Measurements from ENCODE around the gene SGSM1. TPM values are rescaled to one million over a fixed set of nuclear protein-coding genes. Genes with fewer than 3 reads are reported as not detected.
A peak's percentile ranks its signal among the peaks of the same experiment; 100 is the strongest.

The SGSM1 gene
- total RNA-seq, 2 experiments from 2014 or later, result 0.12 to 0.15 TPM

- Mint-ChIP-seq H3K4me3 (no peak overlapping the region), H3K9me3 (no peaks in the 10 kb centered on the region), H3K4me1 (no peaks in the 10 kb centered on the region), H3K27ac (no peak overlapping the region), H3K27me3 (no peaks in the 10 kb centered on the region), H3K36me3 (ENCODE audit: low read depth) (no peaks in the 10 kb centered on the region)
- CTCF ChIA-PET, result interaction anchor here (0.6 kb wide), 1 partner anchor 199 kb away, joined by 4 read pairs; no protein-coding TSS in a partner anchor
- POLR2A ChIA-PET, result no interaction called here
- no peak for DNase-seq
These were observed 53.6 kb downstream of the SGSM1 start for GRCh38 chr22:24859587-24859986.

- POLR2A ChIA-PET, result no interaction called here
- H3K9me3 Mint-ChIP-seq, result no peaks in the 10 kb centered on the region
- no peak for DNase-seq
- CTCF ChIA-PET, result no interaction called here
- no peak overlapping the region for H3K27ac Mint-ChIP-seq
- H3K36me3 Mint-ChIP-seq (ENCODE audit: low read depth), result no peaks in the 10 kb centered on the region
- peaks cover 2% of the 10 kb centered on the region for H3K27me3 Mint-ChIP-seq
- no peak overlapping the region for H3K4me3 Mint-ChIP-seq
- H3K4me1 Mint-ChIP-seq, result no peaks in the 10 kb centered on the region
These were observed 59.5 kb downstream of the SGSM1 start for GRCh38 chr22:24865508-24865907.

- CTCF ChIA-PET, result interaction anchor here (0.8 kb wide), 1 partner anchor 11 kb away, joined by 4 read pairs; no protein-coding TSS in a partner anchor
These were observed 61.5 kb downstream of the SGSM1 start for GRCh38 chr22:24867323-24868022.

GRCh38 chr22:24868979-24869378 is 63.0 kb downstream of the SGSM1 start:
- H3K4me1 Mint-ChIP-seq, result no peaks in the 10 kb centered on the region
- H3K9me3 Mint-ChIP-seq, result no peaks in the 10 kb centered on the region
- no peak for DNase-seq
- H3K36me3 Mint-ChIP-seq (ENCODE audit: low read depth), result no peaks in the 10 kb centered on the region
- ChIA-PET POLR2A (no interaction called here), CTCF (no interaction called here)
- H3K27ac Mint-ChIP-seq, result no peak overlapping the region
- no peak overlapping the region for H3K4me3 Mint-ChIP-seq
- peaks cover 2% of the 10 kb centered on the region for H3K27me3 Mint-ChIP-seq

More at GRCh38 chr22:24867323-24868022, 61.5 kb downstream of the SGSM1 start:
- Mint-ChIP-seq H3K9me3 (no peaks in the 10 kb centered on the region), H3K27me3 (peaks cover 2% of the 10 kb centered on the region), H3K4me1 (no peaks in the 10 kb centered on the region), H3K36me3 (ENCODE audit: low read depth) (no peaks in the 10 kb centered on the region), H3K4me3 (no peak overlapping the region), H3K27ac (no peak overlapping the region)
- POLR2A ChIA-PET, result no interaction called here
- no peak for DNase-seq

GRCh38 chr22:24871611-24872205 is 65.7 kb downstream of the SGSM1 start:
- no peaks in the 10 kb centered on the region for H3K27me3 Mint-ChIP-seq
- no peaks in the 10 kb centered on the region for H3K4me1 Mint-ChIP-seq
- no peaks in the 10 kb centered on the region for H3K36me3 Mint-ChIP-seq (ENCODE audit: low read depth)
- H3K27ac Mint-ChIP-seq, result no peak overlapping the region
- no peaks in the 10 kb centered on the region for H3K9me3 Mint-ChIP-seq
- H3K4me3 Mint-ChIP-seq, result no peak overlapping the region
- ChIA-PET POLR2A (no interaction called here), CTCF (no interaction called here)
- DNase-seq, result no peak

- POLR2A ChIA-PET, result no interaction called here
- no peak for DNase-seq
- no peak overlapping the region for H3K4me3 Mint-ChIP-seq
- no peak overlapping the region for H3K27ac Mint-ChIP-seq
- CTCF ChIA-PET, result no interaction called here
- no peaks in the 10 kb centered on the region for H3K4me1 Mint-ChIP-seq
- H3K36me3 Mint-ChIP-seq (ENCODE audit: low read depth), result no peaks in the 10 kb centered on the region
- no peaks in the 10 kb centered on the region for H3K27me3 Mint-ChIP-seq
- H3K9me3 Mint-ChIP-seq, result no peaks in the 10 kb centered on the region
These were observed 67.2 kb downstream of the SGSM1 start for GRCh38 chr22:24873226-24873625.

- Mint-ChIP-seq H3K4me1 (no peaks in the 10 kb centered on the region), H3K36me3 (ENCODE audit: low read depth) (no peaks in the 10 kb centered on the region), H3K4me3 (no peak overlapping the region), H3K27me3 (no peaks in the 10 kb centered on the region), H3K9me3 (no peaks in the 10 kb centered on the region), H3K27ac (no peak overlapping the region)
- POLR2A ChIA-PET, result no interaction called here
- CTCF ChIA-PET, result interaction anchor here (0.6 to 0.7 kb wide), 4 partner anchors 134 to 637 kb away, joined by 3 to 5 read pairs (median 3); no protein-coding TSS in a partner anchor
- peak; percentile 46 for DNase-seq
These were observed 70.0 kb downstream of the SGSM1 start for GRCh38 chr22:24875862-24876506.

- POLR2A ChIA-PET, result no interaction called here
- DNase-seq, result no peak
- Mint-ChIP-seq H3K4me3 (no peak overlapping the region), H3K36me3 (ENCODE audit: low read depth) (no peaks in the 10 kb centered on the region), H3K4me1 (no peaks in the 10 kb centered on the region), H3K27ac (no peak overlapping the region), H3K27me3 (no peaks in the 10 kb centered on the region), H3K9me3 (no peaks in the 10 kb centered on the region)
- CTCF ChIA-PET, result interaction anchor here (0.6 kb wide), 1 partner anchor 553 kb away, joined by 3 read pairs; no protein-coding TSS in a partner anchor
These were observed 70.7 kb downstream of the SGSM1 start for GRCh38 chr22:24876700-24877099.

- Mint-ChIP-seq H3K4me3 (no peak overlapping the region), H3K9me3 (no peaks in the 10 kb centered on the region), H3K27ac (no peak overlapping the region), H3K36me3 (ENCODE audit: low read depth) (no peaks in the 10 kb centered on the region), H3K27me3 (no peaks in the 10 kb centered on the region), H3K4me1 (no peaks in the 10 kb centered on the region)
- DNase-seq, result no peak
- POLR2A ChIA-PET, result interaction anchor here (0.5 kb wide), 1 partner anchor 106 kb away, joined by 3 read pairs; no protein-coding TSS in a partner anchor
- CTCF ChIA-PET, result no interaction called here
These were observed 73.0 kb downstream of the SGSM1 start for GRCh38 chr22:24878969-24879368.

- H3K4me3 Mint-ChIP-seq, result no peak overlapping the region
- DNase-seq, result no peak
- H3K9me3 Mint-ChIP-seq, result no peaks in the 10 kb centered on the region
- no peak overlapping the region for H3K27ac Mint-ChIP-seq
- POLR2A ChIA-PET, result no interaction called here
- no peaks in the 10 kb centered on the region for H3K36me3 Mint-ChIP-seq (ENCODE audit: low read depth)
- H3K27me3 Mint-ChIP-seq, result no peaks in the 10 kb centered on the region
- H3K4me1 Mint-ChIP-seq, result no peaks in the 10 kb centered on the region
- CTCF ChIA-PET, result no interaction called here
These were observed 77.4 kb downstream of the SGSM1 start for GRCh38 chr22:24883432-24883831.

- H3K4me1 Mint-ChIP-seq, result no peaks in the 10 kb centered on the region
- no peaks in the 10 kb centered on the region for H3K36me3 Mint-ChIP-seq (ENCODE audit: low read depth)
- no peaks in the 10 kb centered on the region for H3K27me3 Mint-ChIP-seq
- ChIA-PET POLR2A (no interaction called here), CTCF (no interaction called here)
- no peak for DNase-seq
- H3K4me3 Mint-ChIP-seq, result no peak overlapping the region
- no peak overlapping the region for H3K27ac Mint-ChIP-seq
- H3K9me3 Mint-ChIP-seq, result no peaks in the 10 kb centered on the region
These were observed 81.2 kb downstream of the SGSM1 start for GRCh38 chr22:24887260-24887659.

GRCh38 chr22:24893341-24894070 is 87.5 kb downstream of the SGSM1 start:
- CTCF ChIA-PET, result no interaction called here

More at GRCh38 chr22:24893341-24894070, 87.5 kb downstream of the SGSM1 start:
- H3K27ac Mint-ChIP-seq, result no peak overlapping the region
- H3K27me3 Mint-ChIP-seq, result no peaks in the 10 kb centered on the region
- no peak for DNase-seq
- no peaks in the 10 kb centered on the region for H3K9me3 Mint-ChIP-seq
- no peaks in the 10 kb centered on the region for H3K36me3 Mint-ChIP-seq (ENCODE audit: low read depth)
- POLR2A ChIA-PET, result interaction anchor here (0.6 kb wide), 1 partner anchor 300 kb away, joined by 3 read pairs; no protein-coding TSS in a partner anchor
- H3K4me3 Mint-ChIP-seq, result no peak overlapping the region
- H3K4me1 Mint-ChIP-seq, result no peaks in the 10 kb centered on the region

Data from activated CD4-positive, alpha-beta T cell treated with anti-CD3 and anti-CD28 coated beads, Interleukin-2, amount 10 ng/mL, durations not matched to agents 7 days and 5 days (primary cell).